Measurements from ENCODE around the gene HIVEP3.

GRCh38 chr1:41833519-41834000 is 85.2 kb downstream of the HIVEP3 start:
- TF ChIP-seq CTCF (conservative IDR thresholded peaks at IDR 0.05) (no peak), EZH2 (IDR thresholded peaks at IDR 0.05; ENCODE audit: low read depth) (no peak)
